DOHH2 (cell line): ENCODE data around the gene OR6M1.

Experiments used
- H3F3A ChIP-seq: fragments of 200-600 bp; sonication (generic), shearing (Covaris generic); 2 replicates; pipeline ENCODE4 v1.6.0; 2016; ENCODE audit warnings: antibody characterized with exemption, mild to moderate bottlenecking; ENCODE audit not compliant: control insufficient read depth, insufficient read depth
- H3K27ac ChIP-seq: fragments of 200-600 bp; sonication (generic); 2 replicates; pipeline ENCODE4 v1.5.1; 2014; ENCODE audit warnings: low read depth, mild to moderate bottlenecking, low read length, moderate library complexity
- H3K27me3 ChIP-seq: fragments of 200-600 bp; sonication (generic); 2 replicates; pipeline ENCODE4 v1.6.1; 2014; ENCODE audit warnings: mild to moderate bottlenecking, low read length, mixed read lengths; ENCODE audit not compliant: control insufficient read depth
- H3K36me3 ChIP-seq: fragments of 200-600 bp; sonication (generic); 2 replicates; pipeline ENCODE4 v1.6.1; 2014; ENCODE audit warnings: mild to moderate bottlenecking, low read length, moderate library complexity, mixed read lengths; ENCODE audit not compliant: control insufficient read depth
- H3K4me1 ChIP-seq: fragments of 200-600 bp; sonication (generic); 2 replicates; pipeline ENCODE4 v1.6.1; 2014; ENCODE audit warnings: mild to moderate bottlenecking, low read length, mixed read lengths; ENCODE audit not compliant: control insufficient read depth
- H3K4me2 ChIP-seq: fragments of 200-600 bp; sonication (generic); 2 replicates; pipeline ENCODE4 v1.6.0; 2014; ENCODE audit warnings: mild to moderate bottlenecking, low read length, moderate library complexity
- H3K4me3 ChIP-seq: fragments of 200-600 bp; sonication (generic); 2 replicates; pipeline ENCODE4 v1.5.1; 2014; ENCODE audit warnings: mild to moderate bottlenecking, low read length, mixed read lengths
- H3K79me2 ChIP-seq: fragments of 200-600 bp; sonication (generic); 2 replicates; pipeline ENCODE4 v1.6.1; 2014; ENCODE audit warnings: mild to moderate bottlenecking, low read length, mixed read lengths; ENCODE audit not compliant: control insufficient read depth
- H3K9me2 ChIP-seq: fragments of 200-600 bp; sonication (generic); replicated peaks from 2 replicates; pipeline ENCODE4 v1.6.1; 2014; ENCODE audit warnings: mild to moderate bottlenecking, low read length, mixed read lengths; ENCODE audit not compliant: control insufficient read depth
- H3K9me3 ChIP-seq: fragments of 200-600 bp; sonication (generic); 2 replicates; pipeline ENCODE4 v1.6.1; 2014; ENCODE audit warnings: antibody characterized with exemption, low read length, mixed read lengths; ENCODE audit not compliant: control insufficient read depth, insufficient read depth
- H4K20me1 ChIP-seq: fragments of 200-600 bp; sonication (generic); 2 replicates; pipeline ENCODE4 v1.6.0; 2014; ENCODE audit warnings: low read depth, mild to moderate bottlenecking, antibody characterized with exemption, low read length, moderate library complexity; ENCODE audit not compliant: control insufficient read depth, insufficient read depth
- CTCF ChIP-seq: fragments of 200-600 bp; sonication (generic); IDR thresholded peaks from one replicate; pipeline ENCODE4 v1.5.1; 2014; ENCODE audit warnings: antibody characterized with exemption, mild to moderate bottlenecking, low read depth, low read length; ENCODE audit not compliant: poor library complexity, severe bottlenecking
- EZH2phosphoT487 ChIP-seq: fragments of 200-600 bp; sonication (generic); IDR thresholded peaks from 2 replicates; pipeline ENCODE4 v1.6.1; 2017; ENCODE audit warnings: borderline replicate concordance, mild to moderate bottlenecking, antibody characterized with exemption, low read length, moderate library complexity, mixed read lengths

OR6M1 gene

DNA sequence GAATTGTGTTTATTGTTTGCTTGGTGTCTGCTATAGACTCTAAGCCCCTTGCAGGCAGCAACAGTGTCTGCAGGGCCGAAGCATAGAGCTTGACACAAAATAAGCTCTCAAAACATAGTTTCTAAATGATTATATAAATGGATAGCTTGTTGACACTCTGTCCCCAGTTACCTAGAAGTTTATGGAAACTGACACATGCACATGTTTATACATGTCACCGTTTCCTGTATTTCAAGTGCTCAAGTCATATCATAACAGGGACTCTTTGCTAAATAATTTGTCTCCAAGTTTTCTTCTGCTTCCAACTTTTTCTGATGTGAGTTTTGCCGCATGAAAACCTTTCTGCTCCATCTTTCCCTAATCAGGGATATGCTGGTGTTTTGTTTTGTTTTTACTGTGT lies 48.2 kb downstream of the OR6M1 start:
- Histone ChIP-seq H3K9me2 (no peaks in the 10 kb centered on the region), H3K4me1 (peaks cover 12% of the 10 kb centered on the region), H3K9me3 (no peaks in the 10 kb centered on the region), H3K27me3 (peaks cover 5% of the 10 kb centered on the region), H3K79me2 (no peaks in the 10 kb centered on the region), H3K27ac (no peak overlapping the region), H3K36me3 (no peaks in the 10 kb centered on the region), H3K4me3 (no peak overlapping the region), H4K20me1 (no peaks in the 10 kb centered on the region), H3K4me2 (no peak overlapping the region), H3F3A (no peaks in the 10 kb centered on the region)
- TF ChIP-seq EZH2phosphoT487 = no peak
- TF ChIP-seq CTCF = no peak

- no peaks in the 10 kb centered on the region for H3K36me3 ChIP-seq
- no peaks in the 10 kb centered on the region for H3K79me2 ChIP-seq
- no peaks in the 10 kb centered on the region for H3K9me2 ChIP-seq
- H3K27me3 ChIP-seq = peaks cover 5% of the 10 kb centered on the region
- no peaks in the 10 kb centered on the region for H4K20me1 ChIP-seq
- no peak overlapping the region for H3K4me2 ChIP-seq
- no peak overlapping the region for H3K4me3 ChIP-seq
- no peak overlapping the region for H3K27ac ChIP-seq
- H3K4me1 ChIP-seq = peaks cover 12% of the 10 kb centered on the region
- H3F3A ChIP-seq = no peaks in the 10 kb centered on the region
- no peak for TF ChIP-seq EZH2phosphoT487
- no peak for TF ChIP-seq CTCF
- no peaks in the 10 kb centered on the region for H3K9me3 ChIP-seq
These were observed 50.3 kb downstream of the OR6M1 start for GRCh38 chr11:123755813-123756212.
